HG02798 (cell line): Measurements from ENCODE around the gene SDK1.

Source experiments
- ATAC-seq: cut with Tn5 transposase; IDR thresholded peaks from one replicate; pipeline ENCODE4 v1.9.1; 2021; ENCODE audit warnings: mild to moderate bottlenecking; ENCODE audit not compliant: unreplicated experiment, poor library complexity

The SDK1 gene

GRCh38 chr7:4102231-4102841, 801.3 kb downstream of the SDK1 start:
- ATAC-seq, result no peak

- ATAC-seq, result no peak
Measured at GRCh38 chr7:4103352-4104091, 802.5 kb downstream of the SDK1 start.

- ATAC-seq, result no peak
Measured at GRCh38 chr7:4107839-4108238, 806.8 kb downstream of the SDK1 start.

- no peak for ATAC-seq
Measured at GRCh38 chr7:4108951-4109350, 807.9 kb downstream of the SDK1 start.

- ATAC-seq, result no peak
Measured at GRCh38 chr7:4109481-4110110, 808.5 kb downstream of the SDK1 start.

GRCh38 chr7:4110438-4110837, 809.4 kb downstream of the SDK1 start:
- ATAC-seq, result no peak

GRCh38 chr7:4111166-4111565, 810.1 kb downstream of the SDK1 start:
- no peak for ATAC-seq

GRCh38 chr7:4113271-4113670, 812.2 kb downstream of the SDK1 start:
- ATAC-seq, result no peak

GRCh38 chr7:4113976-4114375, 812.9 kb downstream of the SDK1 start:
- ATAC-seq, result no peak

- ATAC-seq, result no peak
Measured at GRCh38 chr7:4115442-4115841, 814.4 kb downstream of the SDK1 start.

- ATAC-seq, result no peak
Measured at GRCh38 chr7:4115941-4116610, 815.0 kb downstream of the SDK1 start.

- no peak for ATAC-seq
Measured at GRCh38 chr7:4119848-4120247, 818.8 kb downstream of the SDK1 start.

- no peak for ATAC-seq
Measured at GRCh38 chr7:4123346-4123745, 822.3 kb downstream of the SDK1 start.

- no peak for ATAC-seq
Measured at GRCh38 chr7:4123823-4124222, 822.8 kb downstream of the SDK1 start.

- ATAC-seq, result no peak
Measured at GRCh38 chr7:4124556-4125477, 823.8 kb downstream of the SDK1 start.

- ATAC-seq, result no peak
Measured at GRCh38 chr7:4127909-4128560, 827.0 kb downstream of the SDK1 start.

GRCh38 chr7:4129481-4130122, 828.5 kb downstream of the SDK1 start:
- ATAC-seq, result no peak

- no peak for ATAC-seq
Measured at GRCh38 chr7:4131063-4131462, 830.0 kb downstream of the SDK1 start.

GRCh38 chr7:4132221-4132620, 831.2 kb downstream of the SDK1 start:
- ATAC-seq, result no peak
